COR-L47 (cell line): Measurements from ENCODE around the gene ADGRL3.

Experiments
- DNase-seq: peaks from one replicate; lab custom pipeline; 2025; lab: John Stamatoyannopoulos, UW

The ADGRL3 gene

DNA sequence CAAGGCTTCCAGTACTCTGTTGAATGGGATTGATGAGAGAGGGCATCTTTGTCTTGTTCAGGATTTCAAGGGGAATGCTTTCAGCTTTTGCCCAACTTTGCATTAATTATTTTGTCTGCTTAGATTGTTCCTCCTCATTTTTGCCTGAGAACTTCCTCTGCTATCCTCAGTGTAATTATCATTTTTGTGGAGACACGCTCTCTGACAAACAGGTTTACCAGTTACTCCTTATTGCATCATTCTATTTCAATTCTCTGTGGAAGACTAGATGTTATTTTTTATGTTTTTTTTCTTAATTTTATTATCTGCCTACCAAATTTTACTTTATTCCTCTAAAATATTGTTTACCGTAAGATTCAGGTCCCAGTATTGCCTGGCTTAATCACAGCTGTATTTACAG lies 349.2 kb downstream of the ADGRL3 start:
- no peak for DNase-seq

DNA sequence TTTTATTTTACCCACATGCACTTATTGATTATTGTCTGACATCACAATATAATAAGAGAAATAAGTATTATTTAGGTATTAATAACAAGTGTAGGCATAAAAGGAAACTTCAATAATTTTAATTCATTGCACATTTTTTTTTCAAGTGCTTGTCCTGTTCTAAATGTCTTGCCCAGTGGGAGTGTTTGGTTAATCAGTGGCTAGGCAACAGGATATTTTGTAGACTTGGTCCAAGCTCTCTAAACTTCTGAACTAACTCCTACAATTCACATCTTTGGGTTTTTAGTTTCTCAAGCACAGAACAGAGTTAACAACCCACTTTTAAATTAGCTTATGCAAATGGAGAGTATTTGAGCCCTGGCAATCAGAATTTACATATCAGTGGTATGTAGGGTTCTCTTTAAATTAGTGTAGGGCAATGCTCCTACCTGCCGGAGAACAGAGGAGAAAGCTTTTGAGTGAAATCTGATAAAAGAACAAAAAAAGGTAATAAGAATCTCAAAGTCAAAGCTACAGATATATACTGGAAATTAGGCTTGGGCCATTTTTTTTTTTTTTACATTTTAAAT lies 353.5 kb downstream of the ADGRL3 start:
- DNase-seq: no peak

DNA sequence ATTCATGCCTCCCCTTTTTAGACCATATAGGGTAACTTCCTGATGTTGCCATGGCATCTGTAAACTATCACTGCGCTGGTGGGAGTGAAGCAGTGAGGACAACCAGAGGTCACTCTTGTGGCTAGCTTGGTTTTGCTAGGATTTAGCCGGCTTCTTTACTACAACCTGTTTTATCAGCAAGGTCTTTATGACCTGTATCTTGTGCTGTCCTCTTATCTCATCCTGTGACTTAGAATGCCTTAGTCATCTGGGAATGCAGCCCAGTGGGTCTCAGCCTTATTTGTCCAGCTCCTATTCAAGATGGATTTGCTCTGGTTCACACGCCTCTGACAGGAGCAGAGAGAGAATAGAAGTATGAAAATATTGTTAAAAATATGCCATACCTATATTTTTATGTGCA lies 355.7 kb downstream of the ADGRL3 start:
- DNase-seq: no peak

DNA sequence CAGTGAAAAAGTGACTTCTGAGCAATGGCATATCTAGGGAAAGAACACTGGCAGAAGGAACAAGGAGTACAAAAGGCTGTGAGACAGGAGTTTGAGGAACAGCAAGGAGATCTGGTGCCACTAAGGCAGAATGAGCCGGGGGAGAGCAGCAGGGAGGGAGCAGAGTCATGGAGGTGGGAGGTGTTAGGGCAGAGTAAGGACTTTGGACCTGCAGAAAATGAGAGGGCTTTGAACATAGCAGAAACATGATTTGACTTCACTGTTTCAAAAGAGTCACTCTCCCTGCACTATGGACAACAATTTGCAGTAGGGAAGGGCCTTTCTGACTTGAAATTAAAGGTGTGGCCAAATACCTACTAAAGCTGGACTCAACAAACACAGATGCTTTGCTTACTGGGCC lies 356.2 kb downstream of the ADGRL3 start:
- DNase-seq: no peak

DNA sequence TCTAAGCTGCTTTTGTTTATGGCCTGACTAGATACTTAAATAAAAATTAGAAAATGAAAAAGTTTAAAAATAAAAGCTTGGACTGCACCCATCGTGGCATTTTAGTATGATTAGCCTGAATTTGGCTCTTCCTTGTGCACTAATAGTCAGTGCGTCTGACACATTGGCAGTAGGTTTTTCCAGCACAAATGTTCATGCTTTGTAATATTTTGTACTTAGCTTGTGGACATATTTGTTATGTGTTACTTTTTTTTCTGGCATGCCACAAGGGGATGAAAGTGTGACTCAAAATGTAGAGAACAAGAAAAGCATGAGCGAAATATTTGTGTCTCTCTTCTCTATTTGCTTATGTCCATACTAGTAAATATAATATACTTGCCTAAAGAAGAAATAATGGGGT lies 359.3 kb downstream of the ADGRL3 start:
- DNase-seq: no peak

DNA sequence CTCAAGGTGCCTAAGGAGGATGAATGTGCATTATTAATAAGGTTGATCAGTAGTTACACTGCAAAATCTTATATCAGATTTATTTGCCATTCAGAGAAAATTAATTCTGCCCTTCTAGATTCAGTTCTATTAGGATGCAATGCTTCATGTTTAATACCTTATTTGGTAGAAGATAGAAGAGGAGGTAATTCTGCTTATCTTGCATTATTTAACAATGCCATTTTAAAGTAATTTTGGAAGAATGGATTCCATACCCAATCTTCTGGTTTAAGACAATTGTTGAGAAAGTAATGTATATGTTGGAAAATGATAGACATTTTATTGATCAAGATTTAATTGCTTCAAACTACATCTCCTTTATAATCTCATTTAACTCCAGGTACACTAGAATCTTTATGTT lies 360.9 kb downstream of the ADGRL3 start:
- DNase-seq: no peak

DNA sequence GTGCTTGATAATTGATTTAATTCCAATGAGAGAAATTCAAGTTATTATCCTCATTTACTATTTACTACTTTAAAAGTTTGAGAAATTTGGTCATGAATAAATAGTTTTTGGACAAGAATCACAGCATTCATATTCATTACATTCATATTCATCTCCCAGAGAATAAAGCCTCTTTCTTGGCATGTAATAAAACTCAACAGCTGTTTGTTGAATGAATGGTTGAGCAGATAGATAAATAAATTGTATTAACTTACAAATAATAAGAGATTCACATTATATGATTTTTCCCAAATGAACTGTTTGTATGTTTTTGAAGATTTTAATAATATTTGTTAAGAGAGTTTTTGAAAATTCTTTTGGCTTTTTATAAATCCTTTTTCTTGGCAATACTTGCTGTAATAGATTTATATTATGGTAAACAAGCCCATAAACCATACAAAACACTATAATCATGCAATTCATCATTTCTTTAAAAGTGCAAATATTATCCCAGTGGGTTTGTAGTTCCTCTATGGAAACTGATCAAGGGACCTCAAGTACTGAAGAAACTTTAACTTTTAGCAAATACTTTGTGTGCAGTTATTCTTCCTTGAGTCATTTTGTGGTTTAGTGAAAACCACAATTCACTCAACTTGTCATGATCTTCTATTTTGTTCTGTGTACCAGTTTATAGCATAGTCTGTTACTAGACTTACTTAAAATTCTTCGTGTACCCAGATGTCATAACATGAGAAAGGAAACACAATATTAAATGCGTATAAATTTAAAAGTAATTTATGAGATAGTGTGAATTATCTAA lies 371.8 kb downstream of the ADGRL3 start:
- DNase-seq: no peak

DNA sequence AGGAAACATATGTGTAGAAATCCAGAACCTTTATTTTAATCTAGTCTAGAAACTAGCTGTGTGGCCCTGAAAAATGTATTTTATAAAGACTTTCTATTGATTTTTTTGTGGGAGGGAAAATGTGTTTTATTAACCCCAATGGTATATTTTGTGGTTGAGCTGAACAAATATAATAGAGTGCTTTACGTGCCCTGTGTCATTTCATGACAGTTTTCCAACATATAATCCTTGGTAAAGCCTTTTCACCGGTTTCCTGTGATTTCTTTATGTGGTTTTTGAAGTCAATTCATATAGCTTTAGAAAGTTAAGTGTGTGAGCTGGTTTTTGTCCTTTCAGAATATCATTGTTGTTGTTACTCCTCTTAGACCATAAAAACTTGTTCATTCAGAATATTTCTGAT lies 375.7 kb downstream of the ADGRL3 start:
- no peak for DNase-seq

DNA sequence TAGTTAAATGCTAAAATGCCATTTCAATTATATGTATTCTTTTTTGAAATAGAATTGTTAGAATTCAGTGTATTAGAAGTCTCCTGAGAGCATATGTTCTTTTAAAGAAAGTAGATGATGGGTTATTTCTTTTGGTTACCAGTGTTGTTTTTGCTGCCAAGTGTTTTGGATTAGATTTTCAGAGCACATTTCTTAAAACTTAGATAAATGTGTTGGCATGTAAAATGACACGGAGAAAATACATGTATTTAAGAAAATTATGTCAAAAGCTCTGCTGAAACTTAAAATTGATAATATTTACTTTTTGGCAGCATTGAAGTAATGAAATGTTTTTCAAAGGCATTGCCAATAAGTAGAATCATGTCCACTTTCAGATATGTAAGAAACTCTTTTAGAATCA lies 379.7 kb downstream of the ADGRL3 start:
- DNase-seq: no peak

DNA sequence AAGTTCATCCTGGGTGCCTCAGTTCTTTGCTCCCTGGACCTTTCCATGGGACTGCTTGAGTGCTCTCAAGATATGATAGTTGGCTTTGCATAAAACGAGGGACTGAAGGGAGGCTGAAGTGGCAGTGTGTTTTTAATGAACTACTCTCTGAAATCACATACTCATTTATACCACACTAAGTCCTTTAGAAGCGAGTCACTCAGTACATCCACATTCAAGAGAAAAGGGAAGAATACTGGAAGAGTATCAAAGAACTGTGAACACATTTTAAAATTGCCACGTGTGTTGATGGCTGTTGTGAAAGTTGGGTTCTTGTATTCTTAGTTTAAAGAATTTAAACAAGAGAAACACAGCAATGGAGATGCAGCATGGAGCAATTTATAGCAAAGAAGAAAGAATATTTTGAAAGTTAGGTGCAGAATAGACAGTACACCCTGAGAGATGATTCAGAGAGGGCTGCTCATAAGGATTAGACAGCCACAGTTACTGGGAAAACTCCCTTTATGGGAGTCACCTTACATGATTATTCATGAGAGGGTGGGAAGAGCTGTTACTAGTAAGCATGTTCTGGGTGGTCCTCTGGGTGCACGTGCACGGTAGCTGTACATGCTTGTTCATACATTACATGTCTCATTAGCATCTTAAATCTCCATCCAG lies 380.7 kb downstream of the ADGRL3 start:
- no peak for DNase-seq

DNA sequence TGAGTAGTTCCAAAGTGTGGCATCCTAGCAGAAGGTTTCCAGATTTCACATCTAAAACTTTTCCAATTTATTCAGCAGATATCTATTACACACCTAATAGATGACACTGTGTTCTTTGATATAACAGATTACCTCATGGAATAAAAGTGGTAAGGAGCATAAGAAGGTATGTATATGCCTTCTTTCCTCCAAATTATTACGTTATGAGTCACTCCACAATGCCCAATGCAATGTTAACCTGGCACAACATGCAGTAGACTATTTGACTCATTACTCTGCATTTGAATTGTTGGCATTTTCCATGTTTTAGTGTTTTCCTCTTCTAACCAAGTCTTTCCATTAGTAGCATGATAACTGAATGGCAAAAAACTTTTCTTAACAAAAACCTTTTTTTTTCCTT lies 383.6 kb downstream of the ADGRL3 start:
- DNase-seq: no peak

DNA sequence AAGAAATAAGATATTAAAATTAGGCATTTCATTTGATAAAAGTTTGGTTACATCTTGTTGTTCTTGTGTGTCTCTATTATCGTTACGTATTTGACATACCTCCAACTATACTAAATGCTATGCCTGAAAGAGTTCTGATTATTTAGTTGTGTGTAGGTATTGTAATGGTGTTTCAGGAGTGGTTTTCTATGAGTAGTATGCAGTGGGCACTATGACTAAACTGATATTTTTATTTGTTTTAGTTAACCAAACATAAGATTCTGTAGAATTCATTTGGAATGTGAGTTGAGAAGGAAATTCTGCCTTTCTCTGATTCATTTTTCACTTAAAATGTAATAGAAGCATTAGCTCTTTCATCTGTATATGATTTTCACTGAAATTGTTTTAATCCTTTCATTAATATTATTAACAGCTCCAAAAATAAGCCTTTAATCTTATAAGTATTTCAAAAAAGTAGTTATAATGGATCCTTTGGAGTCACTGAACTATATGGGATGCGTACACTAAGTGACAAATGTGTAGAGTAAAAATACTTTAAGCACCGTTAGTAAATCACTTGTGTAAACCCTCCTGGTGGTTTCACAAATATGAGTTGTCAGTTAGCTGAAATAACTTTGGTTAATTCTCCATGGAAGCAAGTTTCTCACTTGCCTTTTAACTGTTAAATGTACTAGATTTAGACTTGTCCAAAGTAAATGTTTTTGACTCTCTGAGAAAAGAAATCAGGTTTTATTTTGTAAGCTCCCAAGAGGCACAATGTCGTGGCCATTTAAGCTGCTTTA lies 388.7 kb downstream of the ADGRL3 start:
- no peak for DNase-seq

DNA sequence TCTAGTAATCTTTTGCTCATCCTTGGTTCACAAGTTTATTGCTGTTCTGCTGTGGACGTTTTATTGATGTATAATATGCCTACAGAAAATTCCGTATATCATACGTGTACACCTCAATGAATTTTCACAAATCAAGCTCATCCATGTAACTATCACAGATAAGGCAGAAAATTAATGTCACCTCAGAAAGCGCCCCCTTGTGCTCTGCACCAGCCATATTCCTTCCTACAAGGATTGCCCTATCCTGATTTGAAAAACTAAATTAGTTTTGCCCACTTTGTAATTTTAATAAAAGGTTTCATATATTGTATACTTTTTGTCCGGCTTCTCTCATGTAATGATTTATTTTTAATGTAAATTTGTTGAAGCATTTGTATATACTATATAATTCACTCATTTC lies 390.8 kb downstream of the ADGRL3 start:
- no peak for DNase-seq

DNA sequence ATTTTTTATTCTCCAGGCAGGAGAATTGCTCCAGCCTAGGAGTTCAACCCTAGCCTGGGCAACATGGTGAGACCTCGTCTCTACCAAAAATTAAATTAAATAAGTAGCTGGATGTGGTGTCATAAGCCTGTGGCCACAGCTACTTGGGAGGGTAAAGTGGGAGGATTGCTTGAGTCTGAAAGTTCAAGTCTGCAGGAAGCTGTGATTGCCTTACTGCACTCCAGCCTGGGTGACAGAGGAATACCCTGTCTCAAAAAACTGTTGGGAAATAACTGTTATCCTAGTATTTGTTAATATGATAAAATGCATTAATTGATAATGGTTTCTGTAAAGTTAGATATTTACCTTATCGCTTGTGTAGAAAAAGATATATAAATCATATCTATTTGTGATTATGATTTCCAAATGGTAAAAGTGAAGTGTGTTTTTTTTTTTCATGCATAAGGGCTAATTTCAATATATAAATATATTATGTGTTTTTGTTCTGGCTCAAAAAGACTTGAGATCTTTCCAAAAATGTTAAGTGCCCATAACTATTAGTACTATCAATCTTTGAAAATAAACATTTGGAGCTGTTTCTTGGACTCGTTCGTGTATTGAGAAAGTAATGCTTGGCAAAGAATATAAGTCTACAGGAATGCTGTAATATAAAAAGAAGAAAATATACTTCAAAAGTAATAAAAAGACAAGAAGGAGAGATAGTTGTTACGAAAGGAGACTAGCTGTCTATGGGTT lies 396.6 kb downstream of the ADGRL3 start:
- no peak for DNase-seq

DNA sequence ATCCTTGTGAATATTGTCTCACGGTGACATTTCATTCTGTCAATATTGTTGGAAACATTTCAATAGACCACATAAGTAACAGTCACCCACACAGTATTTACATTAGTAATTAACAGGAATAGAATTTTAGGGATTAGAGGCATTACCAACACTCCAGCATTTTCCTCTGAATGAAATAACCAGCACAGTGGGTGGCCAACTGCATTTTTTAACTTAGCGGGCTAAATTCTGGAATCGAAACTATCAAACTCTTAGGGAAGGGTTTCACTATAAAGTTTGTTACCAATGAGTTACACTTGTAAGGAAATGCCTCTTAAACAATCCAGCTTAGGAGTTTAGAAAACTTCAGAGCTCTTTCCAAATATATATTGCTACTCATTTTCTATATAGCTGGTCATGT lies 403.0 kb downstream of the ADGRL3 start:
- no peak for DNase-seq

DNA sequence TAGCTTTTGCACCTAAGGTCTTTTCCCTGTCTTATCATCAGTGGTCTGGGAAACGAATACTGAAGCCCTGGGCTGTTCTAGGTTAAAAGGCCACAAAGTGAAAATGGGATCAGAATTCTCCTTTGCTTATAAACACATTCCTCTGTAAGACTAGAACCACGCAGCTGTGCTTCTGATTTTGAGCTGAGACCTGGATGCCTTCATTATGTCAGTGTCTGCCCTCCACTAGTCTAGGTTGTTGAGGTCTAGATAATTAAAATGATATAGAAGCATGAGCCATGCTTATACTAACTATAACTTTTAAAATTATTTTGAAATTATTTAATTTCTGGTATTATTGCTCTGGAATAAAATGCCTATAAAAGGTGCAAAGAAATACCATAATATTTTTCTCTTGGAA lies 403.9 kb downstream of the ADGRL3 start:
- no peak for DNase-seq

DNA sequence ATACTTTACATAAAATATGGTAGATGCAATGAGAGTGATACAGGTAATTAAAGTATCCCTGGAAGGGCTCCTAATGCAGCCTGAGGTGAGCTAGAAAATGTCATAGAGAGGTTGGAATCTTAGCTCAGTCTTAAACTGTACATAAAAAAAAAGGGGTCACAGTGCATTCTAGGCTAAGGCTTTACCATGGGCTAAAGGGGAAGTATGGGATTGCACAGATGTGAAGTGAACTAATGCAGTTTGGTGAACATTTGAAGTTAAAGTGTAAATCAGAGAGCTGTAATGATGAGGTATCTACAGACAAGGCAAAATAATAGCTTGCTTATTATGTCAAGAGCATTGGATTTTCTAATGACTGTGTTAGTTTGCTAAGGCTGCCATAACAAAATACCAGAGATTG lies 405.9 kb downstream of the ADGRL3 start:
- no peak for DNase-seq

DNA sequence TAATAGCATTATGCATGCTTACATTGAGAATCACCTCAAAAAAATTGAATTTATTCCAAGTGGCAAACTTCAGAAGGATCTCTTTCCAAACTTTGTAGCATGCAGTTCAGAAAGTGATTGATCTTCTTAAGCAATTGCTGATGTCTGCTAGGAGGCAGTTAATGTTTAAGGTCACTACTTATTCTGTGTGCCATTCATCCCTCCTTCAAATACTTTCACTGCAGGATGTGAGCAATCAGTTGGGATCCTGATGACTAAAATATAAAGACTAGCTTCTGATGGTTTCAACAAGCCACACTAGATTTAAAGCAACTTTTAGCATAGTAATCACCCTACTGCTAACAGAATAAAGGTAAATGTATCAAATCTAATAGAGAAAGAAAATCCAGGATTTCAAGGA lies 414.1 kb downstream of the ADGRL3 start:
- no peak for DNase-seq

DNA sequence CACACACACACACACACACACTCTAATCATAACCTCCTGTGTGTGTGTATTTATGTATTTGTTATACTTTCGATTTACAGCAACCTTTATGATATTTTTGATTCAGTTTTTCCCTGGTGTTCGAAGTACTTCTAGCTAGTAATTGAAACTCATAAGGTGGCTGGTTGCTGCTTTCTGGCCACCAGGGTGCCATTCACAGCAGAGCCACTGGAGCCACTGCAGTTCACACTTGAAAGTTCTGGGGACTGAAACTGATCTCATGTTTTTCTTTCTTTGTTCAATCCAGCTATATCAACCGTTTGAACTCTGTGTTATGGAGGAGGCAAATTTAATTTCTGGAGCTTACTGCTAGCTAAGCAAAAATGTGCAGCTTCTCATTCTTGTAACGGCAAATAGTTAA lies 419.4 kb downstream of the ADGRL3 start:
- DNase-seq: no peak

DNA sequence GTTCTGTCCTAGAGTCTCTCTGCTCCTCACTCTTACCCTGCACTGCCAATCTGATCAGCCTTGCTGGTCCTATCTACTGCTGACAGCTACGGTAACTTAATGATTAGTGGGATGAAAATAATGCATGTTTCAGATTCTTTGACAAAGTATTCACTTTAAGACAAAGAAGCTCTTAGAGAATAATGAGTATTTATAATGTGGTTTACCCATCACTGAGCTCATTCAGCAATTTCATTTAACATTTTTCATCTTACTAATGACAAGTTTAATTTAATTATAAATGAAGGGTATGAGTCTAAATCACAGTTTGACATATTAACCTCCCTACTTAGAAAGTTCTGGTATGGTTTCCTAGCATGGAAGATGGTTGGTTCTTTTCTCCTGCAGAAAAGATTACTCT lies 428.2 kb downstream of the ADGRL3 start:
- no peak for DNase-seq

DNA sequence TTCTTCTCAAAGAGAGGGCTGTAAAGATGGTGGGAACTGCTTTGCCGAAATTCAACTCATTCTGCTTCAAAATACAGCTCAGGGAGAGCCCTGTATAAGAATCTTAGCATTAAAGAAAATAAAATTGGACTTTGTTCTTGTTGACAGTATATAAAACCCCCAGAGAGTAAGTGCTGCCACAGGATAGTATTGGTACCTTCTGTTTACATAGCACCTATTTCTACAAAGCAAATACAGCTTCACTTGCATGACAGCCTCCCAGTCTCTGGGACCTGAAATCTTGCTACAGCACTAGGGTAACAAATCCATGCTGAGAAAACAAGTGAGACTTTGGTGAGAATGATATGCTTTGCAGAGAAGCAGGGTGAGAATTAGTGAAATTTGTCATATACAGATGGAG lies 428.6 kb downstream of the ADGRL3 start:
- DNase-seq: no peak

DNA sequence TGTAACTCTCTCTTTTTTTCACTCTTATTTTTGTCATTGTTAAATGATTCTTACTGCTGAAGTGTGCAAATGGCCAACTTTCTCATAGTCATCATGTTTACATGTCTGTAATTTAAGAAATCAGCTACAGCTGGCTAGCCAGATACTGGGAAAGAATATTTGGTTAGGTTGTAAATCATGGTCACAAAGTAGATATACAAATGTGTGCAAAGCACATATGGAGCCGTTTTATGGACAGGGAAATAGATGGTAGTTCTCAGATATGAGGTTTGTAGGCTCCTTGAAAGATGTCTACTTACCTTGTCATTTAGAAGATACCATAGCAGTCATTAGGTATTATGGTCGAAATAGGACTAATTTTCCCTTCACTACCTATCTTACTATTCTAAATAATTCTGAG lies 430.4 kb downstream of the ADGRL3 start:
- no peak for DNase-seq
